OCI-LY3 (cell line): ENCODE data around the gene SLC12A5.

Source experiments
- H2AFZ ChIP-seq: fragments of 200-600, 300-600 bp; shearing (Covaris generic); 2 replicates; pipeline ENCODE4 v1.6.0; 2014; ENCODE audit warnings: antibody characterized with exemption, low read depth, low read length
- H3K27ac ChIP-seq: fragments of 200-600, 300-600 bp; sonication (generic); 2 replicates; pipeline ENCODE4 v1.5.1; 2014; ENCODE audit warnings: mild to moderate bottlenecking, low read length, moderate library complexity, mixed read lengths
- H3K27me3 ChIP-seq: fragments of 200-600, 300-600 bp; sonication (generic); 2 replicates; pipeline ENCODE4 v1.6.1; 2014; ENCODE audit warnings: low read depth, low read length, mixed read lengths
- H3K36me3 ChIP-seq: fragments of 200-600, 300-600 bp; sonication (generic); replicated peaks from 2 replicates; pipeline ENCODE3; 2014; ENCODE audit warnings: low read depth, low read length, mixed read lengths
- H3K4me1 ChIP-seq: fragments of 300-600, 200-600 bp; sonication (generic); 2 replicates; pipeline ENCODE4 v1.6.1; 2014; ENCODE audit warnings: low read length, mixed read lengths
- H3K4me2 ChIP-seq: fragments of 200-600, 300-600 bp; sonication (generic); 2 replicates; pipeline ENCODE4 v1.6.1; 2014; ENCODE audit warnings: low read length, mixed read lengths
- H3K4me3 ChIP-seq: fragments of 300-600, 200-600 bp; sonication (generic); 2 replicates; pipeline ENCODE4 v1.5.1; 2014; ENCODE audit warnings: antibody characterized with exemption, mild to moderate bottlenecking, low read length, moderate library complexity
- H3K79me2 ChIP-seq: fragments of 300-600, 200-600 bp; shearing (Covaris generic); 2 replicates; pipeline ENCODE4 v1.6.1; 2014; ENCODE audit warnings: mild to moderate bottlenecking, low read length, mixed read lengths
- H3K9ac ChIP-seq: fragments of 300-600, 200-600 bp; shearing (Covaris generic); 2 replicates; pipeline ENCODE4 v1.6.0; 2014; ENCODE audit warnings: mild to moderate bottlenecking, low read length, moderate library complexity
- H3K9me3 ChIP-seq: fragments of 200-600, 300-600 bp; shearing (Covaris generic); 2 replicates; pipeline ENCODE4 v1.6.1; 2014; ENCODE audit warnings: low read length, mixed read lengths; ENCODE audit not compliant: insufficient read depth
- H4K20me1 ChIP-seq: fragments of 200-600, 300-600 bp; sonication (generic); 2 replicates; pipeline ENCODE4 v1.6.1; 2016; ENCODE audit warnings: low read length, mixed read lengths; ENCODE audit not compliant: insufficient read depth
- EZH2phosphoT487 ChIP-seq: fragments of 200-600 bp; shearing (Covaris generic); IDR thresholded peaks from 2 replicates; pipeline ENCODE4 v1.6.1; 2018; ENCODE audit warnings: antibody characterized with exemption, mixed run types, low read depth
- TF ChIP-seq, protein P1 (sequence below): fragments of 200-600, 300-600 bp; sonication (generic); IDR thresholded peaks from 2 replicates; pipeline ENCODE4 v1.5.1; 2014; ENCODE audit warnings: antibody characterized with exemption, low read length, low read depth

Gene SLC12A5

DNA sequence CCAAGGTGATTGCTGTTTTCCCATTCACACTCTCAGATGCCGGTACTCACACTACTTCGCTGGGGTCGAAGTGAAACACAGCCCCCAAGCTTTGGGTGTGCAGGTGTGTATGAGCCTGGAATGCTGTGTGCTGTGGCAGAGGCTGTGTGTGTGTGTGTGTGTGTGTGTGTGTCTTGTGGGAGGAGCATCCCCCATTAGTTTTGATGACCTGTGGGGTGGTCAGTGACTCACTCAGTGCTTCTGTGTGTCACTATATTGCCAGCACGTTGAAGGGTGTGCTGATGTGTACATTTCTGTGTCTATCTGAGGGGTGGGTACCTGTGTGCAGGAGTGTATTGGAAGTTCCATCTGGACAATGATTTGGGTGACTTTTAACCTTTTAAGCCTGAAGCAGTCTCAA, 5.0 kb upstream of the SLC12A5 start:
- no peak overlapping the region for H3K4me3 ChIP-seq
- no peak overlapping the region for H3K9ac ChIP-seq
- TF ChIP-seq, protein P1, sequence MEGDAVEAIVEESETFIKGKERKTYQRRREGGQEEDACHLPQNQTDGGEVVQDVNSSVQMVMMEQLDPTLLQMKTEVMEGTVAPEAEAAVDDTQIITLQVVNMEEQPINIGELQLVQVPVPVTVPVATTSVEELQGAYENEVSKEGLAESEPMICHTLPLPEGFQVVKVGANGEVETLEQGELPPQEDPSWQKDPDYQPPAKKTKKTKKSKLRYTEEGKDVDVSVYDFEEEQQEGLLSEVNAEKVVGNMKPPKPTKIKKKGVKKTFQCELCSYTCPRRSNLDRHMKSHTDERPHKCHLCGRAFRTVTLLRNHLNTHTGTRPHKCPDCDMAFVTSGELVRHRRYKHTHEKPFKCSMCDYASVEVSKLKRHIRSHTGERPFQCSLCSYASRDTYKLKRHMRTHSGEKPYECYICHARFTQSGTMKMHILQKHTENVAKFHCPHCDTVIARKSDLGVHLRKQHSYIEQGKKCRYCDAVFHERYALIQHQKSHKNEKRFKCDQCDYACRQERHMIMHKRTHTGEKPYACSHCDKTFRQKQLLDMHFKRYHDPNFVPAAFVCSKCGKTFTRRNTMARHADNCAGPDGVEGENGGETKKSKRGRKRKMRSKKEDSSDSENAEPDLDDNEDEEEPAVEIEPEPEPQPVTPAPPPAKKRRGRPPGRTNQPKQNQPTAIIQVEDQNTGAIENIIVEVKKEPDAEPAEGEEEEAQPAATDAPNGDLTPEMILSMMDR, result no peak
- TF ChIP-seq EZH2phosphoT487, result no peak
- H4K20me1 ChIP-seq, result peaks cover 36% of the 10 kb centered on the region
- no peaks in the 10 kb centered on the region for H3K36me3 ChIP-seq
- no peak overlapping the region for H3K4me2 ChIP-seq
- H3K4me1 ChIP-seq, result peaks cover 13% of the 10 kb centered on the region; the same call in 1 of the 2 replicates
- no peaks in the 10 kb centered on the region for H3K9me3 ChIP-seq
- H2AFZ ChIP-seq, result no peak overlapping the region
- no peak overlapping the region for H3K27ac ChIP-seq
- peaks cover 42% of the 10 kb centered on the region for H3K27me3 ChIP-seq
- H3K79me2 ChIP-seq, result no peaks in the 10 kb centered on the region

DNA sequence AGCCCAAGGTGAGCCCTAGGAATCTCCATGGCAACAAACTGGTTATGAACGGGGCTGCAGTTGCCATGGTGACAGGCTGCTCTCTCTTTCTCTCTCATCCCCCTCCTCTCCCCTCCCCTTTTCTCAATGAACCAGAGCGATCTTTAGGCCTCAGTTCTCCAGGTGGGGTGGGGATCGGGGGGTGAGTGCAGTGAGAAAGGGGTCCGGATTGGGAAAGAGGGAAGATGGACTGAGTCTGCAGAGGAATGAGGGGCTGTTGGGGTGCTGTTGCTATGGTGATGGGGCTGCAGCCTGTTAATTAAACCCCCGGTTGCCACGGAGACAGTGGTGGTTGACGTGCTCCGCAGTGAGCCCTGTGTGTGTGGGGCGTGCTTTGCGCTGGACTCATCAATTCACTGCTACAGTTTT, 3.6 kb upstream of the SLC12A5 start:
- no peak for TF ChIP-seq EZH2phosphoT487
- TF ChIP-seq, protein P1, result no peak
- Histone ChIP-seq H3K9ac (no peak overlapping the region), H3K9me3 (no peaks in the 10 kb centered on the region), H2AFZ (no peak overlapping the region), H3K27me3 (peaks cover 42% of the 10 kb centered on the region), H3K27ac (no peak overlapping the region), H3K4me1 (peaks cover 13% of the 10 kb centered on the region; the same call in 1 of the 2 replicates), H4K20me1 (peaks cover 36% of the 10 kb centered on the region), H3K4me3 (no peak overlapping the region), H3K79me2 (no peaks in the 10 kb centered on the region), H3K36me3 (no peaks in the 10 kb centered on the region), H3K4me2 (no peak overlapping the region)

DNA sequence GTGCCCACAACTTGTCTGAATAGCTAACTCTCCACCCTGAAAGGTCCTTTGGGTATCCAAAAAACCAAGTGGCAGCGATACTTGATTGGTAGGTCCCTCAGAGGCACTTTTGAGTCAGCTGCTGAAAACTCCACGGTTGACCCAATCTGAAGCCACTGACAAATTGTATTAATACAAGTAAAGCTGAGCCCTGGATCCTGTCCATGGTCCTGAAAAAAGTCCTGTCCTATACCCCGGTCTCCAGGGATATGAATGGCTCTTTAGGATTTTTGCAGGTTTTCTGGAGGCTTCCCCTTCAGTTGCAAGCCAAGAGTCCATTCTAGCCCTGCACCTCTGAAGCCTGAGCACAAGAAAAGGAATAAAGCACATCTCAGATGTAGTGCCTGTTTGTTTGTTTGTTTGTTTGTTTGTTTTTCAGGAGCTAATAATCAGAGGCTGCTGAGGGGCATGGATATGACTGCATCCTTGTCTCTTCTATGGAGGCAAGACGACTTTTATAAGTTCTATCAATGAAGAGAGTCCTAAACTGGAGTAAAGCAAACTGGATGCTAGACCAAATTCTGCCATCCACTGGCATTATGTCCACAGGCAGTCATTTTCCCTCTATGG, 1.7 kb upstream of the SLC12A5 start:
- Histone ChIP-seq H3K9me3 (no peaks in the 10 kb centered on the region), H3K4me3 (no peak overlapping the region), H3K36me3 (no peaks in the 10 kb centered on the region), H3K79me2 (no peaks in the 10 kb centered on the region), H2AFZ (no peak overlapping the region), H4K20me1 (peaks cover 48% of the 10 kb centered on the region), H3K9ac (no peak overlapping the region), H3K27ac (no peak overlapping the region), H3K4me2 (no peak overlapping the region), H3K27me3 (peaks cover 42% of the 10 kb centered on the region), H3K4me1 (peaks cover 6% of the 10 kb centered on the region; the same call in 1 of the 2 replicates)
- TF ChIP-seq, protein P1, result no peak
- TF ChIP-seq EZH2phosphoT487, result no peak

DNA sequence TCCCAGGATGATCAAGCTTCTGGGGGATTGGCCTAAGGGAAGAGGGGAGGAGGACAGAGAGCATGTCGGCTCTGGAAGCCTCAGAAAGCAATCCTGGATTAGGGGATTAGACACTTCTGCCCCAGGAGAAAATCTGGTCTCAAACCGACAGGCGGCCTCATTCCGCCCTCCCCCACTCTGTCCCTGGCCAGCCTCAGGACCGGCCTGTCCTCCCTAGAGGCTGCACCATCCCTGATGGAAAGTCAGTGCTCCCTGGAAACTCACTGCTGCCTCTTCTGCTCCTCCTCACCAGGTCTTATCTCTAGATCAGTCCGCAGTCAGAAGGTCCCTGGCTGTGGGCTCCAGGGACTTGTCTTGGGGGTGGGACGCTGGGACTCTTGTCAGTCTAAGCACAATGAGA, 905 bp upstream of the SLC12A5 start:
- Histone ChIP-seq H3K79me2 (no peaks in the 10 kb centered on the region), H3K27ac (no peak overlapping the region), H3K4me1 (0 out of 2 replicates have a peak, but pooled peaks cover 2% of the 10 kb centered on the region), H3K9me3 (no peaks in the 10 kb centered on the region), H3K27me3 (peaks cover 49% of the 10 kb centered on the region), H4K20me1 (peaks cover 48% of the 10 kb centered on the region), H3K4me2 (no peak overlapping the region), H2AFZ (no peak overlapping the region), H3K4me3 (no peak overlapping the region), H3K9ac (no peak overlapping the region), H3K36me3 (no peaks in the 10 kb centered on the region)
- TF ChIP-seq, protein P1, result no peak
- TF ChIP-seq EZH2phosphoT487, result no peak
